IPS-20b (cell line): ENCODE measurements around the gene PNLIPRP2.

ENCODE experiments used
- H3K27ac ChIP-seq: one replicate; pipeline ENCODE4 v1.5.1; 2013; ENCODE audit warnings: low read length
- H3K27me3 ChIP-seq: 2 replicates; pipeline ENCODE4 v1.6.1; 2013; ENCODE audit warnings: mild to moderate bottlenecking, low read length, inconsistent platforms; ENCODE audit not compliant: insufficient read depth
- H3K36me3 ChIP-seq: 2 replicates; pipeline ENCODE4 v1.6.1; 2013; ENCODE audit warnings: low read depth, mild to moderate bottlenecking, inconsistent platforms, low read length, moderate library complexity; ENCODE audit not compliant: insufficient read depth
- H3K4me1 ChIP-seq: 2 replicates; pipeline ENCODE4 v1.6.1; 2013; ENCODE audit warnings: mild to moderate bottlenecking, control low read depth, inconsistent platforms, low read length, moderate library complexity; ENCODE audit not compliant: insufficient read depth
- H3K4me3 ChIP-seq: 2 replicates; pipeline ENCODE4 v1.5.1; 2013; ENCODE audit warnings: mild to moderate bottlenecking, low read length, inconsistent platforms
- H3K9ac ChIP-seq: 2 replicates; pipeline ENCODE4 v1.6.1; 2013; ENCODE audit warnings: low read depth, mild to moderate bottlenecking, inconsistent platforms, low read length, moderate library complexity
- H3K9me3 ChIP-seq: 2 replicates; pipeline ENCODE4 v1.6.1; 2013; ENCODE audit warnings: mild to moderate bottlenecking, low read depth, low read length, inconsistent platforms; ENCODE audit not compliant: insufficient read depth

Gene PNLIPRP2

GRCh38 chr10:116620423-116621400 lies at the start of gene PNLIPRP2:
PNLIPRP2 (plus strand) TSS chr10:116620953.
- H3K27ac ChIP-seq = no peak within 1 kb of the TSS
- no peaks in the 10 kb centered on the region for H3K36me3 ChIP-seq

GRCh38 chr10:116574797-116575196 lies 46.0 kb upstream of the PNLIPRP2 start:
- no peaks in the 10 kb centered on the region for H3K27me3 ChIP-seq
- H3K9ac ChIP-seq = no peak overlapping the region
- no peak overlapping the region for H3K4me3 ChIP-seq
- H3K4me1 ChIP-seq = no peaks in the 10 kb centered on the region
- no peaks in the 10 kb centered on the region for H3K9me3 ChIP-seq
- no peak overlapping the region for H3K27ac ChIP-seq
- H3K36me3 ChIP-seq = no peaks in the 10 kb centered on the region

More at GRCh38 chr10:116620423-116621400, at the start of gene PNLIPRP2:
- Histone ChIP-seq H3K9me3 (no peaks in the 10 kb centered on the region), H3K4me1 (no peaks in the 10 kb centered on the region), H3K27me3 (no peaks in the 10 kb centered on the region), H3K9ac (no peak within 1 kb of the TSS), H3K4me3 (no peak within 1 kb of the TSS)

- Histone ChIP-seq H3K4me3 (no peak overlapping the region), H3K36me3 (no peaks in the 10 kb centered on the region), H3K9ac (no peak overlapping the region), H3K4me1 (no peaks in the 10 kb centered on the region), H3K9me3 (no peaks in the 10 kb centered on the region), H3K27ac (no peak overlapping the region), H3K27me3 (no peaks in the 10 kb centered on the region)
These were observed 32.7 kb upstream of the PNLIPRP2 start for GRCh38 chr10:116587878-116588591.

- no peak overlapping the region for H3K4me3 ChIP-seq
- H3K27me3 ChIP-seq = no peaks in the 10 kb centered on the region
- no peaks in the 10 kb centered on the region for H3K4me1 ChIP-seq
- H3K9ac ChIP-seq = no peak overlapping the region
- no peak overlapping the region for H3K27ac ChIP-seq
- no peaks in the 10 kb centered on the region for H3K9me3 ChIP-seq
- H3K36me3 ChIP-seq = no peaks in the 10 kb centered on the region
These were observed 31.8 kb upstream of the PNLIPRP2 start for GRCh38 chr10:116588995-116589394.

- H3K27ac ChIP-seq = no peak overlapping the region
- no peak overlapping the region for H3K4me3 ChIP-seq
- H3K9me3 ChIP-seq = no peaks in the 10 kb centered on the region
These were observed 30.8 kb upstream of the PNLIPRP2 start for GRCh38 chr10:116589926-116590325.

GRCh38 chr10:116590590-116591444 lies 29.9 kb upstream of the PNLIPRP2 start, which contains the start of gene PNLIPRP1:
PNLIPRP1 (plus strand) TSS chr10:116590959; CDS start chr10:116591130, 171 bp downstream.
- Histone ChIP-seq H3K36me3 (no peaks in the 10 kb centered on the region), H3K4me3 (no peak within 1 kb of the TSS), H3K9ac (no peak within 1 kb of the TSS), H3K27me3 (no peaks in the 10 kb centered on the region), H3K9me3 (no peaks in the 10 kb centered on the region), H3K4me1 (no peaks in the 10 kb centered on the region), H3K27ac (no peak within 1 kb of the TSS)

More at GRCh38 chr10:116589926-116590325, 30.8 kb upstream of the PNLIPRP2 start:
- no peaks in the 10 kb centered on the region for H3K4me1 ChIP-seq
- no peak overlapping the region for H3K9ac ChIP-seq
- no peaks in the 10 kb centered on the region for H3K27me3 ChIP-seq
- no peaks in the 10 kb centered on the region for H3K36me3 ChIP-seq

- Histone ChIP-seq H3K27ac (no peak overlapping the region), H3K4me1 (no peaks in the 10 kb centered on the region), H3K27me3 (no peaks in the 10 kb centered on the region), H3K36me3 (no peaks in the 10 kb centered on the region), H3K9me3 (no peaks in the 10 kb centered on the region), H3K9ac (no peak overlapping the region), H3K4me3 (no peak overlapping the region)
These were observed 27.5 kb upstream of the PNLIPRP2 start for GRCh38 chr10:116593139-116593740.

- H3K9ac ChIP-seq = no peak overlapping the region
- H3K9me3 ChIP-seq = no peaks in the 10 kb centered on the region
- H3K27ac ChIP-seq = no peak overlapping the region
- H3K27me3 ChIP-seq = no peaks in the 10 kb centered on the region
- no peaks in the 10 kb centered on the region for H3K36me3 ChIP-seq
- no peak overlapping the region for H3K4me3 ChIP-seq
- no peaks in the 10 kb centered on the region for H3K4me1 ChIP-seq
These were observed 26.2 kb upstream of the PNLIPRP2 start for GRCh38 chr10:116594525-116595035.

GRCh38 chr10:116596062-116596461 lies 24.7 kb upstream of the PNLIPRP2 start:
- Histone ChIP-seq H3K27ac (no peak overlapping the region), H3K4me1 (no peaks in the 10 kb centered on the region), H3K4me3 (no peak overlapping the region), H3K9ac (no peak overlapping the region), H3K9me3 (no peaks in the 10 kb centered on the region), H3K27me3 (no peaks in the 10 kb centered on the region), H3K36me3 (no peaks in the 10 kb centered on the region)

- Histone ChIP-seq H3K9me3 (no peaks in the 10 kb centered on the region), H3K4me3 (no peak overlapping the region), H3K27ac (no peak overlapping the region), H3K27me3 (no peaks in the 10 kb centered on the region), H3K4me1 (no peaks in the 10 kb centered on the region), H3K9ac (no peak overlapping the region), H3K36me3 (no peaks in the 10 kb centered on the region)
These were observed 23.2 kb upstream of the PNLIPRP2 start for GRCh38 chr10:116597543-116597942.

- Histone ChIP-seq H3K4me1 (no peaks in the 10 kb centered on the region), H3K9me3 (no peaks in the 10 kb centered on the region), H3K36me3 (no peaks in the 10 kb centered on the region), H3K4me3 (no peak overlapping the region), H3K27ac (no peak overlapping the region), H3K9ac (no peak overlapping the region), H3K27me3 (no peaks in the 10 kb centered on the region)
These were observed 22.4 kb upstream of the PNLIPRP2 start for GRCh38 chr10:116598329-116598728.
